ENCODE measurements around the gene VKORC1.
"Not testable (repeated sequence)": the region's sequence is repeated elsewhere in the genome, so short reads cannot be mapped to it uniquely, and the experiment has no call there.

Gene VKORC1

DNA sequence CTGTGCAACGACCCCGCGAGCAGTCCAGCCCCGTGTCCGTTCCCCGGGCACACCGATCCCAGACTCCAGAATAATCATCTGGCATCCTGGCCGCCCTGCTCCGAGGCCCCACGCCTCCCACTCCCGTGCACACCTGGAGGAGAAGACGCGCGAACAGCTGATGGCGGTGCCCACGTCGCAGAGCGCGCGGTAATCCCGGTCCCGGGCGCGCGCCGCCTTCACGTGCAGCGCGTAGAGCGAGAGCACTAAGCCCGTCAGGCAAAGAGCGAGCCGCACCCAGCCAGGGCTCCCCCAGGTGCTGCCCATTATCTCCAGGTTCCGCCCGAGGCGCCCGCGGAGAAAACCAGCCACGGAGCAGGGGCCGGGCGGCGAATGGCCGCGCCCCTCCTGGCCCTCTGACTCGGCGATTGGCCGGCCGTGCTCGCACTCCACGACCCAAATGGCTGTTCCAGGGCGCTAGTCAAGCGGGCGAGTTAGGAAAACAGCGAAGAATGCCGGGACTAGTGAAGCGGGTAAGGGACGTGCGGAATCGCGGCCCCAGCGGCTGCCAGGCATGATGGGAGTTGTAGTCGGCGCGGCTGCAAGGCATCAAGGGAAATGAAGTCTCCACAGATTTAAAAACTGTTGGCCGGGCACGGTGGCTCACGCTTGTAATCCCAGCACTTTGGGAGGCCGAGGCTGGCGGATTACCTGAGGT is at the start of gene VKORC1:
VKORC1 (minus strand) TSS at position 374 of the 697 bp plus-strand sequence; CDS start at position 306, 68 bp downstream.
- peak; percentile 96 for DNase-seq (ENCODE audit: low spot score)

DNA sequence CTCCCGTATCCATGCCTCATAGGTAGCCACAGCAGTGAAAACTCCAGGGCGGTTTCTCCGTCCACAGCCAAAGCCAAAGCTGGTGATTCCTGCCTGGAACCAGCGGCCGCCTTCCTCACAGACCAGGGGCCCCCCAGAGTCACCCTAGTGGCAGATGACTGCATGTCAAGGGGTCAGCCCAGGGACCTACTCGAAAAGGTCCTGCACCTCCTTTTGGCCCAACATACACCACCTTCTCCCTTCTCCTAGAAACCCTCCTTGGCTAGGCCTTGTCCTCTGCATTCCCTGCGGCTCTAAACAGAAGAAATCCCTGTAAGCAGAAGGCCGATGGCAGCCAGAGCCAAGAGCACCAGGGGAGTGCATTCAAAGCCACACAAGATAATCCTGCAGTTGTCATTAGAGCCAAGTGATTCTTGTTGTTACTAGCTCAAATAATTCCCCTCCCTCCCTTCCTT is 49.1 kb upstream of the VKORC1 start:
- DNase-seq (ENCODE audit: low spot score): no peak

GRCh38 chr16:31143011-31143693 is 48.6 kb upstream of the VKORC1 start:
- no peak for DNase-seq (ENCODE audit: low spot score)

DNA sequence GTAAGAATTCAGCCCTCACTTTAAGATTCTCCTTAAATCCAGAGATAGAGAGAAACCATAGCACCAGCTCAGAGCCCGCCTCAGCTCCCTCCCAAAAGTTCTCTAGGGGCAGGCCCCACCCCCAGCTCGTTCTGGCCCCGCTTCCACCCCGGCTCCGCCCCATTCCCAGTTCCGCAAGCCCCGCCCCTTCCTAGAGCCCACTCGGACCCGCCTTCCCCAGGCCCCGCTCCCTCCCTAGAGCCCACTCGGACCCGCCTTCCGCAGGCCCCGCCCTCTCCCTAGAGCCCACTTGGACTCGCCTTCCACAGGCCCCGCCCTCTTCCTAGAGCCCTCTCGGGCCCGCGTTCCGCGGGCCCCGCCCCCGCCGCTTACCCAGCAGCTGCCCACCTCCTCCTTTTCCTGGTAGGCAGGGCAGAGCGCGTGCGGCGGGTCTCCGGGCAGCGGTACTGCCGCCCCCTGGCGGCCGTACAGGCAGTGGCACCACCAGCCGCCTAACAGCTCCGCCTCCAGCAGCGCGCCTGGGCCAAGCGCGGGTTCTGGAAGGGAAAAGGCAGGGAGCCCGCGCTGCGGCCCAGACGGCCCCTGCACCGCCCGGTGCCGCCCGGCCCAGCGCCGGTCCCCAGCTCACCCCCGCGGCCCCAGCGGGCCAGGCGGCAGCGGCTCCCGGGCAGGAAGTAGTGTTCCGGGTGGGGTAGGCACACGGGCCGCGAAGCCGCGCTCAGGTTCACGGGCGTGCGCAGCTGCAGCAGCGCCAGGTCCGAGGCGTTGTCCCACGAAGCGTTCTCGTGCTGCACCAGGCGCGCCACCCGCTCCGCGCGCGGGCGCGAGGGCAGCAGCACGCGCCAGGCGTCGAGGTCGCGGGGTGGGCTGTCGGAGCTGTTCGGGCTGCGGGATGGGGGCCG is 47.8 kb upstream of the VKORC1 start:
- peak; percentile 100 for DNase-seq (ENCODE audit: low spot score)

- DNase-seq (ENCODE audit: low spot score): peak; percentile 65
Measured at GRCh38 chr16:31141489-31142108, 47.0 kb upstream of the VKORC1 start.

DNA sequence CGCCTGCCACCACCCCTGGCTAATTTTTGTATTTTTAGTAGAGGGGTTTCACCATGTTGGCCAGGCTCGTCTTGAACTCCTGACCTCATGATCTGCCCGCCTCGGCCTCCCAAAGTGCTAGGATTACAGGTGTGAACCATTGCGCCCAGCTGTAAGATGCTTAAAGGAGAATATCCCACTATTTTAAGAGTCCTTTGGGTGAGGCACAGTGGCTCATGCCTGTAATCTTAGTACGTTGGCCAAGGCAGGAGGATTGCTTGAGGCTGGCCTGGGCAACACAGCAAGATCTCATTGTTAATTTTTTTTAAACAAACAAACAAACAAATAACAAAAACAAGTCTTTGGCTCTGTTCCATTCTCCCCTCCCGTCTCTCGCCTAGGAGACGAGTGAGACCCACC is 46.5 kb upstream of the VKORC1 start:
- not testable (repeated sequence) for DNase-seq (ENCODE audit: low spot score)

DNA sequence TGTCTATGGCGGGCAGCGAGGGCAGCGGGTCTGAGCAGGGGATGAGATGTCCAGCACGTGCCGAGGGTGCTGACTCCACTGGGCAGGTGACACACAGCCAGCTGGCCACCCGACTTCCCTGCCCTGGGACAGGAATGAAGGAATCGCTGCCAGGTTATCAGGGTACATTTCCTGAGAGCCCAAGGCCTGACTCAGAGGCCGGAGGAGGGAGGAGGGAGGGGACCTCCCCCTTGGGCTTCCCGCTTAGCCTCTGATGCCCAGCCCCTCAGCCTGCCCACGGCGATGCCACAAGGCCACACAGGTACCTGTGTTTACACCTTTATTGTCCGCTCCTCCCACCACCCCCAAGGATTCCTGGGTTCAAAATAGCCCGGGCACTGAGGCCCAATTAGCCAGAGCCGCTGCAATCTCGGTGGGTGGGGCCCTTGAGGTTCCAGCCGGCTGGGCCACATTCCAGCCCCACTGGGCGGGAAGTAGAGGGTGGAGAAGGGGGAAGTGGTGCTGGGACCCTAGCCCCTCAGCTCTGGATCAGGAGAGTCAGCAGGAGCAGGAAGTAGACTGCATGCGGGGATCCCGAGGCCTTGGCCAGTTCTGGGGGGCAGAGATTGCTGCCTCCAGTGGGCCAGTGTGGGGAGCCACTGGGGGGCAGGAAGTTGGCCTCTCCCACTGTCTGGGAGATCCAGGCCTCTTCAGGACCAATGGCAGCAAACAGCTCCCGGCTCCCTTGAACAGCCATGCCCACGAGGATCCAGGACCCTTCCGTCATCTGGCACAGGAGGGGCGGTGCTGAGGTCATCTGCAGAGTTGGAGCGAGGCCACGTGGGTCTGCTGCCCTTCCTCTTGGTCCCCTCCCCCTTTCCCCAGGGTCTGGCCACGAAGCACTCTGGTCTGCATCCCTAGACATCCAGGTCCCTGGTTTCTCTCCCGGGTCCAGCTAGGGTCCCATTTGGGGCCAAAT is 44.3 kb upstream of the VKORC1 start:
- DNase-seq (ENCODE audit: low spot score): peak; percentile 66

DNA sequence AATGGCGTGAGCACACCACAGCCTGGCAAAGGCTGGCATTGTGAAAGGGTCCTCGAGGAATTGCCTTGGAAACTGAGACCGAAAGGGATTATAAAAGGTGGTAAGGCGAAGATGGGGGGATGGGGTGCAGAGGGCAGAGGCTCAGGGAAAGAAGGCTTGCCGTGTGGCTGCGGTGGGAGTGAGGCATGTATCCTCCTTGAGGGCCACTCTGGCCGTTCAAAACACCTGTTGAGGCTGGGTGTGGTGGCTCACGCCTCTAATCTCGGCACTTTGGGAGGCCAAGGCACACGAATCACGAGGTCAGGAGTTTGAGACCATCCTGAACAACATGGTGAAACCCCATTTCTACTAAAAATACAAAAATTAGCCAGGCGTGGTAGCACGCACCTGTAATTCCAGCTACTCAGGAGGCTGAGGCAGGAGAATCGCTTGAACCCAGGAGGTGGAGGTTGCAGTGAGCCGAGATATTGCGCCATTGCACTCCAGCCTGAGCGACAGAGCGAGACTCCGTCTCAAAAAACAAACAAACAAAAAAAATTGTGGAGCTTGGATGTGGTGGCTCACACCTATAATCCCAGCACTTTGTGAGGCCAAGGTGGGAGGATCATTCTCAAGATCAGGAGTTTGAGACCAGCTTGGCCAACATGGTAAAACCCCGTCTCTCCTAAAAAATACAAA is 42.4 kb upstream of the VKORC1 start:
- not testable (repeated sequence) for DNase-seq (ENCODE audit: low spot score)

GRCh38 chr16:31136287-31136662 is 41.7 kb upstream of the VKORC1 start:
- no peak for DNase-seq (ENCODE audit: low spot score)

DNA sequence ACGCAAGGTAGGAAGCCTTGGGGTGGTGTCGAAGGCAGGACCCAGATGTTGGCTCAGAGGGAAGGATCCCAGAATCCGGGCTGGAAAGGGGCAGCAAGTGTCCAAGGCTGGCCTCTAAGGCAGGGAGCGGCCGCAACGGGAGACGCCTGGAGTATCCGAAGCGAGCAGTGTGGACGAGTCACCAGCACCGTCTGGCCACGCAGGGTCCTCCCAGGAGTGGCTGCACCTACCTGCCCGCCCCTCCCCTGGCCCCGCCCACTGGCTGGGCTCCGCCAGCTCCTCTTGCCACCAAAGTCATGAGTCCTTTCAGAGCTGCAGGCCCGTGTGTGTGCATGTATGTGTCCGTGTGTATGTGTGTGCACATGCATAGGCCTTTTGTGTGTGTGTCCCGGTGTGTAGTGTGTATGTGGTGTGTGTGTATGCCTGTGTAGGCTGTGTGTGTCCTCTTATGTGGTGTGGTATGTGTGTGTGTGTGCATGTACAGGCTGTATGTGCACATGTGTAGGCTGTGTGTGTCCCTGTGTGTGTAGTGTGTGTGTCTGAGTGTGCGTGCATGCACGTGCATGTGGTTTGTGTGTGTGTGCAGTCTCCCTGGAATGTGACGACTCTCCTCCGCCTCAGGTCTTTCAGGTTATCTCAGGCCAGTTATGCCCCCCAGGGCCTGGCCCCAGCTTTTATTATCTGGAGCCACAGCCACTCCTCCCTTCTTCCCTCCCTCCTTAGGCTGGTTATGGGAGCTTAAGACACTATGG is 41.1 kb upstream of the VKORC1 start, which contains the start of gene PRSS8:
PRSS8 (minus strand) TSS at position 193 of the 752 bp plus-strand sequence. CDS start 229 bp downstream, outside the sequence.
- no peak for DNase-seq (ENCODE audit: low spot score)

GRCh38 chr16:31134625-31135534 is 40.3 kb upstream of the VKORC1 start:
- DNase-seq (ENCODE audit: low spot score): no peak

- DNase-seq (ENCODE audit: low spot score): no peak
Measured at GRCh38 chr16:31134091-31134571, 39.5 kb upstream of the VKORC1 start.

DNA sequence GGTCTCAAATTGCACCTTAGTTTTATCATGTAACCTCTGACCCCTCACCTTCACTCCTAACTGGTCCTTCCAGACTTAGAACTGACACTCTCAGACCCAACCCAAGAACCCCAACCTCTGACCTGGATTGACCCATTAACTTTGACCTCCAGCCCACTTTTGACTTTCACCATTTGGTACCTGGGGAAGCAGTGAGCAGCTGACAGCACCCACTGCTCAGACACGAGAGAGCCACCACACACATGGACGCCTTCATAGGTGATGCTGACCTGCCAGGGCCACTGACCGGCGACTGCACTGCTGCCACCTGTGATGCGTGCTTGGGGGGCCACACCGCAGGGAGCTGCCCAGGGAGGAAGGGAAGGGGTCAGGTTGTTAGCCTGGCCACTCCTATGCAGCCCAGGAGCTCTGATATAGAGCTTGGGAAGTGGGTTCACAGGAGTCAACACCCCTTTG is 38.5 kb upstream of the VKORC1 start:
- no peak for DNase-seq (ENCODE audit: low spot score)

DNA sequence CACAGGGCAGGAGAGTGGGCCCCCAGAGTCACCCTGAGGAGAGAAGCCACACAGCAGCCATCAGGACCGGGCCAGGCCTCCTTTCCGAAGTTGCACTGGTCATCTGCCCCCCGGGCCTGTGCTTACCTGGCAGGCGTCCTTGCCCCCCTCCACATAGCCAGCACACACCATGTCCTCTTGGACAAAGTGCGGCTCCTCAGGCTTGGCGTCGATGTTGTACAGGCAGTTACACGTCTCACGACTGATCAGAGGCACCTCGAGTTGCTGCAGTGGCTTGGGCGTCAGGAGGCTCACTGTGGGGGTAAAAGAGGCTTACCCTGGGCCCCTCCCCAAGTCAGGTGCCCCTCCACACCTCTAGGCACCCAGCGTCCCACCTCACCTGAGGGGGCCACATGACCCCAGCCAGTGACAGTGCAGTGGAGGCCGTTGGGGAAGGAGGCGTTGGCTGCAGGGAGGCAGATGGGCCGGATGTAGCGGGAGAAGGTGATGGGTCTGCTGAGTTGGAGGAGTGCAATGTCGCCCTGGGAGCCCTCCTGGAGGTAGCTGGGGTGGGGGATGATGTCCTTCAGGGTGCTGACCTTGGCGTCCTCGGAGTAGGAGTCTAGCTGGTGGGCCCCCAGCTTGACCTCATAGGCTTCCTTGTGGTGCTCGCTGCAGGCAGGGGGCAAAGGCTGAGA is 37.8 kb upstream of the VKORC1 start:
- no peak for DNase-seq (ENCODE audit: low spot score)

GRCh38 chr16:31131841-31132271 is 37.3 kb upstream of the VKORC1 start:
- DNase-seq (ENCODE audit: low spot score): no peak

- DNase-seq (ENCODE audit: low spot score): no peak
Measured at GRCh38 chr16:31131416-31131815, 36.8 kb upstream of the VKORC1 start.

GRCh38 chr16:31130899-31131298 is 36.3 kb upstream of the VKORC1 start:
- no peak for DNase-seq (ENCODE audit: low spot score)

Data from AG20443 (cell line).